Naive thymus-derived CD8-positive, alpha-beta T cell (primary cell): ENCODE data around the gene DCAF7. TPM values are rescaled to one million over a fixed set of nuclear protein-coding genes. Genes with fewer than 3 reads are reported as not detected.
A peak's percentile ranks its signal among the peaks of the same experiment; 100 is the strongest.

Experiments
- ATAC-seq, 2 donors: fragments of 150-1000 bp; cut with Tn5 transposase in 1 of 2; sonication (Bioruptor Pico), chemical (Tn5 transposase) in 1 of 2; 1 replicate in 1 of 2; 2 replicates in 1 of 2; pipeline ENCODE4 v1.10.0; 2021; ENCODE audit warnings: mild to moderate bottlenecking in 2 of 2, moderate library complexity in 2 of 2
- POLR2A ChIA-PET: fragments of 350-600 bp; sonication (Branson Sonifier 250); formaldehyde crosslinking; loops from one replicate; lab custom pipeline; 2021; ENCODE audit warnings: antibody characterized with exemption; lab: Charles Lee
- DNase-seq, 10 donors: peaks; one replicate each; pipeline versions ENCODE4 v3.0.0 to v3.0.0-alpha.2; 2020 to 2022
- H3K27ac Mint-ChIP-seq, 10 donors: one replicate each; pipeline ENCODE4 v1.8.0; 2020 to 2022; ENCODE audit warnings: mild to moderate bottlenecking in 10 of 10, mixed read lengths in 10 of 10, moderate library complexity in 4 of 10, inconsistent platforms in 1 of 10
- H3K27me3 Mint-ChIP-seq, 5 donors: one replicate each; pipeline ENCODE4 v1.8.0; 2021 to 2022; ENCODE audit warnings: mixed read lengths in 5 of 5
- H3K36me3 Mint-ChIP-seq, 3 donors: one replicate each; pipeline ENCODE4 v1.8.0; 2020 to 2022; ENCODE audit warnings: mixed read lengths in 3 of 3, mild to moderate bottlenecking in 2 of 3, inconsistent platforms in 1 of 3
- H3K4me1 Mint-ChIP-seq, 4 donors: one replicate each; pipeline ENCODE4 v1.8.0; 2021 to 2022; ENCODE audit warnings: mixed read lengths in 4 of 4
- H3K4me3 Mint-ChIP-seq, 10 donors: one replicate each; pipeline ENCODE4 v1.8.0; 2020 to 2022; ENCODE audit warnings: mild to moderate bottlenecking in 10 of 10, mixed read lengths in 10 of 10, moderate library complexity in 6 of 10, inconsistent platforms in 1 of 10
- H3K9me3 Mint-ChIP-seq, 9 donors: one replicate each; pipeline ENCODE4 v1.8.0; 2020 to 2022; ENCODE audit warnings: mixed read lengths in 9 of 9, mild to moderate bottlenecking in 3 of 9, inconsistent platforms in 1 of 9, moderate library complexity in 1 of 9
- polyA plus RNA-seq, 3 donors: library from polyadenylated mRNA; unstranded; fragments of 300-500 nt; fragmentation: Illumina TruSeq; gene quantifications; one replicate each; pipeline ENCODE4 v1.2.3, GENCODE V29; 2021
- total RNA-seq, 8 experiments: library from RNA in 2 of 8; stranded (reverse) in 2 of 8; gene quantifications; one replicate each; pipeline ENCODE4 v1.2.3 and lab custom pipeline; 2021 to 2026

DCAF7 gene
- total and polyA plus RNA-seq, 5 experiments from 2014 or later = 57.8 to 77.5 (median 75.6) TPM

DNA sequence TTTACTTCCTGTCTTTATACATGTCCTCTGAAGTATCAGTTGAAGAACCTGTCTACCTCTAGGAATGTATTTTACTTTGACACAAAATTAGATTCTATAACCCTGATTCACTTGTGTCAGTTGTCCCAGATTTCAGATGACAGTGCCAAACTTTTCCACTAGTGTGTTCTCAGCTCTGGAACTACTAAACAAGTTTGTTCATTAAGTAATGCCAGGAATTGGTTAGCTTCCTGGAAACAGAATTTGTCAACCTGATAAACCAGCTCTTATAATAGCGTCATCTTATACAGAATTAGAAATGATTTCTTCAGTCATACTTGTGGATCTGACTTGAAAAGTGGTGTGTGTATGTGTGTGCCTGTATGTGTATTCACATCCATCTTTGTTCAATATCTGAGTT is 79.3 kb downstream of the DCAF7 start:
- no peak overlapping the region for H3K27ac Mint-ChIP-seq
- POLR2A ChIA-PET = no interaction called here
- H3K27me3 Mint-ChIP-seq = no peaks in the 10 kb centered on the region
- H3K4me1 Mint-ChIP-seq = peaks cover 33 to 76% (median 65%) of the 10 kb centered on the region in 4 donors
- peaks cover 3 to 45% (median 3%) of the 10 kb centered on the region in 3 donors for H3K36me3 Mint-ChIP-seq
- ATAC-seq (no peak), DNase-seq (no peak)
- H3K9me3 Mint-ChIP-seq = no peaks in the 10 kb centered on the region
- H3K4me3 Mint-ChIP-seq = no peak overlapping the region

- peaks cover 31 to 63% (median 51%) of the 10 kb centered on the region in 4 donors for H3K4me1 Mint-ChIP-seq
- no peak for DNase-seq
- H3K27ac Mint-ChIP-seq = peak overlapping the region in 4 of 10 donors; percentile 3 to 47 (median 20)
- no peaks in the 10 kb centered on the region for H3K9me3 Mint-ChIP-seq
- POLR2A ChIA-PET = interaction anchor here (0.8 kb wide), 1 partner anchor 9 kb away, joined by 3 read pairs; the partner anchor contains the start of gene MAP3K3
- no peaks in the 10 kb centered on the region for H3K27me3 Mint-ChIP-seq
- H3K36me3 Mint-ChIP-seq = peaks cover 3 to 59% (median 3%) of the 10 kb centered on the region in 3 donors
- no peak for ATAC-seq
- H3K4me3 Mint-ChIP-seq = no peak overlapping the region
These were observed 80.8 kb downstream of the DCAF7 start for GRCh38 chr17:63631062-63631461.

DNA sequence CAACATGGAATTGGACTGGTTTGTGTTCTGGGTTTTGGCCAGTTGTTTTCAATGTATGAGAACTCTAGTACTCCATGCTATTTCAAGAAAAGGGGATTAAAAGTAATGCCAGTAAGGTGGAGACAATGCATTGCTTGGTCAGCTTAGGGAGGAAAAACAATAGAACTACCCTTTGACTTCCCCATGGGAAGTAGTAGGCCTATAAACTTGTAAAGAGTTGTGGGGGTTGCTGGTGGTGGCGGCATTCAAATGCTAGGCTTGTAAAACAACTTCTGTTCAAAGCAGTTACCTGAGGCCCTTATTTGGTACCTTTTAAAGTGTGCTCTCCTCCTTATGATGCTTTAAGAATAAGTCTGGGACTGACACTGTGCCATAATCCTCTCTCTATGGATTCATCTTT is 81.3 kb downstream of the DCAF7 start:
- Mint-ChIP-seq H3K4me1 (peaks cover 32 to 58% (median 49%) of the 10 kb centered on the region in 4 donors), H3K4me3 (no peak overlapping the region), H3K36me3 (peaks cover 3 to 65% (median 7%) of the 10 kb centered on the region in 3 donors), H3K27ac (peak overlapping the region in 1 of 10 donors; percentile 3), H3K9me3 (no peaks in the 10 kb centered on the region), H3K27me3 (no peaks in the 10 kb centered on the region)
- POLR2A ChIA-PET = interaction anchor here (0.8 kb wide), 1 partner anchor 10 kb away, joined by 3 read pairs; the partner anchor contains the start of gene MAP3K3
- ATAC-seq = no peak
- DNase-seq = no peak

DNA sequence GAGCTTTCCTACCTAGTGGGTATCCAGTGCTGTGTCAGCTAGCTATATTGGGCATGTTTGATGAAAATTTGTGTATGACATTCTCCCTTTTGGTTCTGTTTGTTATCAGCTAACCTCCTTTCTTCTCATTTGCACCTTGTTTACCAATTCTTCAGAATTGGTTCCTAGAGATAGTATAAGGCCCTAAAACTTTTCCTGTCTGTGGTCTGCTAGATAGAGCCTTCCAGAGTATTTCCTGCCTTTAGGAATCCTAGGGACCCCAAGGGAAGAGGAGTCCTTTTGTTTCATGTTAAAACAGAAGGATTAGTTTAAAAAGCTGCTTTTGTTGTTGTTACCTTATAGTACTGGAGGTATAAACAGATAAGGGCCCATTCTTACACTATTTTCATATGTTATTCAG is 83.5 kb downstream of the DCAF7 start:
- Mint-ChIP-seq H3K27ac (peak overlapping the region in 3 of 10 donors; percentile 13 to 36 (median 34)), H3K4me3 (no peak overlapping the region), H3K36me3 (peaks cover 8 to 76% (median 9%) of the 10 kb centered on the region in 3 donors), H3K4me1 (peaks cover 30 to 56% (median 46%) of the 10 kb centered on the region in 4 donors), H3K9me3 (no peaks in the 10 kb centered on the region), H3K27me3 (no peaks in the 10 kb centered on the region)
- POLR2A ChIA-PET = interaction anchor here (1.0 to 1.3 kb wide), 3 partner anchors 61 to 186 kb away, joined by 3 read pairs; no protein-coding TSS in a partner anchor
- ATAC-seq (no peak), DNase-seq (no peak)

DNA sequence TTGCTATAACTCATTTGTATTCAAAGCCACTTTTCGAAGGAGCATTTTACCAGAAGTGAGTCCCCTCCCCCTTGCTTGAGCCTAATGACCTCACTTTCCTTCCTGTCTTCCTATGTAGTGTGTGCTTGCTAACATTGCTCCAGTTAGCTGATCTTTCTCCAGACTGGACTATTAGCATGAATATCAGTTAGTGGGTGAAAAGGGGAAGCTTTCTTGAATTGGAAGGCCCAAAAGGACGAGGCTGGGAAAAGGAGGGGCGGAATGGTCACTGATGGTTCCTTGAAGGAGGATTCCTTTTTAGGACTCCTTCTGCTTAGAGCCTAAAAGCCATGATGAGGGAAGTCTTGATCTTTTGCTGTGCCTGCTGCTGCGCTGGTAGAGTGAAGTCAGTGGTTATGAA is 83.9 kb downstream of the DCAF7 start:
- H3K4me3 Mint-ChIP-seq = no peak overlapping the region
- no peaks in the 10 kb centered on the region for H3K27me3 Mint-ChIP-seq
- H3K27ac Mint-ChIP-seq = peak overlapping the region in 4 of 10 donors; percentile 13 to 61 (median 47)
- POLR2A ChIA-PET = interaction anchor here (0.5 to 3.5 kb wide), 4 partner anchors 13 to 360 kb away, joined by 3 to 14 read pairs (median 4); partner anchors contain the start of gene MAP3K3
- H3K4me1 Mint-ChIP-seq = peaks cover 34 to 59% (median 48%) of the 10 kb centered on the region in 4 donors
- ATAC-seq = no peak
- H3K9me3 Mint-ChIP-seq = no peaks in the 10 kb centered on the region
- H3K36me3 Mint-ChIP-seq = peaks cover 8 to 73% (median 9%) of the 10 kb centered on the region in 3 donors
- no peak for DNase-seq

DNA sequence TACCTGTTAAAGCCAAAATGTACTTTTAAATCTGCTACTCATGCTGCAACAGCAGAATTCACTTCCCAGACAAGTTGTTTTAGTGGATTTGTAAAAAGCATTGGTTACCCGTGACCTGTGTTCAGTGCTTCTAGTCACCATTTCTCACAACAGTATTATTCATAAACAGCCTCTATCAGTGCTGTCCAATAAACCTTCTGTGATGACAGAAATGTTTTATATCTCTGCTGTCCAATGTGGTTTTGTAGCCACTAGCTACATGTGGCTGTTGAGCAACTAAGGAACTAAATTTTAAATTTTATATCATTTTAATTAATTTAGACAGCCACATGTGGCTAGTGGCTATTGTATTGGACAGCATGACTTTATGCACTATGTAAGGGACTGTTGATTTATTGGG is 84.5 kb downstream of the DCAF7 start:
- POLR2A ChIA-PET = interaction anchor here (3.5 kb wide), 1 partner anchor 13 kb away, joined by 14 read pairs; the partner anchor contains the start of gene MAP3K3
- DNase-seq (no peak), ATAC-seq (no peak)
- Mint-ChIP-seq H3K4me1 (peaks cover 37 to 57% (median 51%) of the 10 kb centered on the region in 4 donors), H3K27ac (peak overlapping the region in 1 of 10 donors; percentile 17), H3K4me3 (no peak overlapping the region), H3K9me3 (no peaks in the 10 kb centered on the region), H3K36me3 (peaks cover 8 to 67% (median 9%) of the 10 kb centered on the region in 3 donors), H3K27me3 (no peaks in the 10 kb centered on the region)

DNA sequence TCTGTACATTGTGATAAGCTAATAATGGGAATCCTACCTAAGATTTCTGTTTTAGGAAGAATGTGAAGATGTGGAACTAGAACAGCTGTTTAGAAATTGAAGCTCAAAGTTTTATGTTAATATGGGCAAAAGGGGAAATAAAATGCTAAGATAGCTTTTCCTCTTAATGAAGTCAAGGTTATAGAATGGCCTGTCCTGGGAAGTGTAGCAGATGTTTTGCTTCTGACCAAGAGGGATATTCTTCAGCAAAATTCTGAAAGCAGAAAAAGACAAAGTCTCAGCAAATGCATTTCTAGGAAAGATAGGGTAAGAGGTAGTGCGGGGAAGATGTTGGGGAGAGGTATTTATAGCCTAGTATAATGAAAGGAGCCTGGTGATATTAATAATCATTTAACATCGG is 85.0 kb downstream of the DCAF7 start:
- no peak for ATAC-seq
- no peak for DNase-seq
- Mint-ChIP-seq H3K9me3 (no peaks in the 10 kb centered on the region), H3K27ac (peak overlapping the region in 2 of 10 donors; percentile 17 to 55), H3K4me1 (peaks cover 37 to 59% (median 53%) of the 10 kb centered on the region in 4 donors), H3K27me3 (no peaks in the 10 kb centered on the region), H3K36me3 (peaks cover 8 to 66% (median 9%) of the 10 kb centered on the region in 3 donors), H3K4me3 (no peak overlapping the region)
- POLR2A ChIA-PET = interaction anchor here (3.5 kb wide), 1 partner anchor 14 kb away, joined by 14 read pairs; the partner anchor contains the start of gene MAP3K3

GRCh38 chr17:63635787-63636186 is 85.5 kb downstream of the DCAF7 start:
- H3K27me3 Mint-ChIP-seq = no peaks in the 10 kb centered on the region
- ATAC-seq = no peak
- H3K4me1 Mint-ChIP-seq = peaks cover 35 to 56% (median 52%) of the 10 kb centered on the region in 4 donors
- H3K4me3 Mint-ChIP-seq = no peak overlapping the region
- H3K9me3 Mint-ChIP-seq = no peaks in the 10 kb centered on the region
- peaks cover 8 to 63% (median 9%) of the 10 kb centered on the region in 3 donors for H3K36me3 Mint-ChIP-seq
- POLR2A ChIA-PET = interaction anchor here (0.5 to 3.5 kb wide), 4 partner anchors 14 to 148 kb away, joined by 3 to 14 read pairs (median 3); partner anchors contain the start of gene MAP3K3
- DNase-seq = no peak
- H3K27ac Mint-ChIP-seq = peak overlapping the region in 4 of 10 donors; percentile 17 to 55 (median 43)

DNA sequence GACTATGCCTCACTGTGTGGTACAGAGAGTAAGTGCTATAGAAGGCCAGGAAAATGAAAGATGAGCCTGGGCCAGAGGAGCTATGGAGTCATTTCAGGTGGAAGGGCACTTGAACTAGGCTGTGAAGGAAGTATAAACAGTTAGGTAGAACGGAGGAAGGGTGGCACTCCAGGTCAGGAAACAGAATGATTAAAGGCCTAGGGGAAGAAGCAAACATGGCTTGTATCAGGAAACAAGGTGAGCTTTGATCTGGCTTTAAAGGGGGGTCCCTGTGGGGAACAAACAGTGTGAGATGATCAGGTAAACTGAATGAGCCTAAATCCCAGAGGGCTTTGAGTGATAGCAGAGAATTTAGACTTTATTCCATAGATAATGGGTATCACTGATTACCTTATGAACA is 88.8 kb downstream of the DCAF7 start:
- H3K4me1 Mint-ChIP-seq = peaks cover 20 to 45% (median 32%) of the 10 kb centered on the region in 4 donors
- H3K4me3 Mint-ChIP-seq = peak overlapping the region in 8 of 10 donors; percentile 1 to 62 (median 24)
- peak overlapping the region in 9 of 10 donors; percentile 23 to 90 (median 81) for H3K27ac Mint-ChIP-seq
- POLR2A ChIA-PET = interaction anchor here (0.6 to 2.0 kb wide), 7 partner anchors 16 to 71 kb away, joined by 3 to 9 read pairs (median 4); partner anchors contain the start of gene MAP3K3
- peaks cover 4 to 50% (median 6%) of the 10 kb centered on the region in 3 donors for H3K36me3 Mint-ChIP-seq
- H3K27me3 Mint-ChIP-seq = no peaks in the 10 kb centered on the region
- ATAC-seq (peak; percentile 36 to 47), DNase-seq (peak in 3 of 10 donors; percentile 7 to 24 (median 11))
- H3K9me3 Mint-ChIP-seq = no peaks in the 10 kb centered on the region

GRCh38 chr17:63640038-63640437 is 89.8 kb downstream of the DCAF7 start:
- Mint-ChIP-seq H3K27ac (peak overlapping the region in 2 of 10 donors; percentile 19 to 75), H3K27me3 (no peaks in the 10 kb centered on the region), H3K9me3 (no peaks in the 10 kb centered on the region), H3K4me1 (peaks cover 20 to 47% (median 29%) of the 10 kb centered on the region in 4 donors), H3K36me3 (peaks cover 4 to 49% (median 6%) of the 10 kb centered on the region in 3 donors), H3K4me3 (no peak overlapping the region)
- no peak for ATAC-seq
- POLR2A ChIA-PET = interaction anchor here (0.6 kb wide), 1 partner anchor 18 kb away, joined by 3 read pairs; no protein-coding TSS in a partner anchor
- DNase-seq = no peak

DNA sequence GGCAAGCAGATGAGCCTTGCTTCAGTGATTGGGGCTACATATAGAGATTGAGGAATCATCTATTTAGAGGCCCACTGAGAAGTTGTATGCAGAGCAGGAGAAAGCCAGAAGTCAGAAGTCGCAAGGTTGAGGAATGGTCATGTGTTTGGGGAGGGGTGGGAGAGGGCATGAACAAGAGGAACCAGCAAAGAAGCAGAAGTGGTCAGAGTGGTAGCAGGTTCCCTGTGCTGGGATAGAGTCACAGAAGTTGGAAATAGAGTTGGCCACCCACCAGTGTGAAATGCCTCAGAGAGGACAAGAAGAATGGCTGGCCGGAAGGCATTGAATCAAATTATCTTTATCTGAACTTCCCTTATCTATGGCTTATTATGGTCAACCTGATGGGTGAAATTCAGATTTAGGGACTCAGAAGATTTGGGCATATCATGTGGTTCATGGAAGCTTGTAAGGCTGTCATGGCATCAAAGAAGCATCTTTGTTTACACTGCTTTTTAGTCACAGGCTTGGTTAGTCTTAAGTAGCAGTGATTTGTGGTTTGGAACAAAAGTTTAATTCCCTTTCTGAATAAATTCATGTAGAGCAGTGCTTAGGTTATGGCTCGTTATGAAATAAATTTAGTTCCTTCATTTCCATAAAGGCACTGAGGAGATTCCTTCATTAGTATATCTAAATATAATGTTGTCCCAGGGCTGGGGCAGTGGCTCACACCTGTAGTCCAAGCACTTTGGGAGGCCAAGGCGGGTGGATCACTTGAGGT is 91.6 kb downstream of the DCAF7 start:
- H3K27me3 Mint-ChIP-seq = no peaks in the 10 kb centered on the region
- no peak overlapping the region for H3K4me3 Mint-ChIP-seq
- H3K4me1 Mint-ChIP-seq = peaks cover 17 to 60% (median 31%) of the 10 kb centered on the region in 4 donors
- ATAC-seq (no peak), DNase-seq (no peak)
- H3K27ac Mint-ChIP-seq = peak overlapping the region in 2 of 10 donors; percentile 53 to 71
- POLR2A ChIA-PET = interaction anchor here (0.7 kb wide), 1 partner anchor 9 kb away, joined by 8 read pairs; no protein-coding TSS in a partner anchor
- H3K9me3 Mint-ChIP-seq = no peaks in the 10 kb centered on the region
- H3K36me3 Mint-ChIP-seq = peaks cover 0 to 49% (median 12%) of the 10 kb centered on the region in 3 donors
